Stimulated activated CD4-positive, alpha-beta T cell treated with anti-CD3 and anti-CD28 coated beads, Interleukin-15, amount 100 ng/mL, for 48 hours (primary cell): ENCODE measurements around the gene LRRC46.

Experiments
- DNase-seq, 2 donors: peaks; one replicate each; pipeline ENCODE4 v3.0.0-alpha.2; 2020; ENCODE audit warnings: low read depth in 2 of 2

LRRC46 gene

DNA sequence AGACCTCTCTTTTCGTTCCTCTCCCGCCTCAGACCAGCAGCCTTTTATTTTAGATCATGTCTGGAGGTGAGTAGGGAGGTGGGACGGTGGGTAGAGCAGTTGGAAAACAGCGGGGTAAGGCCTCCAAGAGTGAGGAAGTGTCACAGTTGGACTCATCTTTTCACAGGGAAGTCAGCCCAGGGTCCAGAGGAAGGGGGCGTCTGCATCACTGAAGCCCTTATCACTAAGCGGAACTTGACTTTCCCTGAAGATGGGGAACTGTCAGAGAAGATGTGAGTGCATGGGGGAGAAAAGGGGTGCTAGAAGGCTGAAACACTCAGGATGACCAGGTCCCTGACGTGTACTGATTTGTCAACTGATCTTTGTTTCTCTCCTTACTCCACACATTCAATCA is 461 bp downstream of the LRRC46 start:
- no peak for DNase-seq

GRCh38 chr17:47834756-47835155 is 3.3 kb downstream of the LRRC46 start:
- DNase-seq, result no peak

GRCh38 chr17:47836601-47837000 is 5.1 kb downstream of the LRRC46 start:
- DNase-seq, result no peak

GRCh38 chr17:47837401-47838039 is 6.0 kb downstream of the LRRC46 start:
- DNase-seq, result no peak

DNA sequence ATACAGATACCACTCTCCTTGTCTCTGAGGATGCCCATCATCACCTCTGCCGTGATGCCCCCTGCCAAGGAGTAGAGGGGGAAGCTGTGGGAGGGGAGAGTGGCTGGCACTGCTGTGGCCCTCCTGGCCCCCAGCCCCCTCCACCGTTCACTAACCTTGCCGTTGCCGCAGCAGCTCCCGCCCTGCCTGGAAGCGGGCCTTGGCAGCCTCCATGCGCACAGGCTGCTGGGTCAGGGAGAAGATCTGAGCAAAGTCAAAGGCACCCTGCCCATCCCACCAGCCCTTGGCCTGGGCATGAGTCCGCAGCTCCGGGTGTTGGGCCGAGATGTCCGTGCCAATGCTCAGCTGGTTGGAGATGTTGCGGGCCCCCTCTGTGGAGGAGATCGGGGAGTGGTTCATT is 7.2 kb downstream of the LRRC46 start:
- no peak for DNase-seq

- no peak for DNase-seq
Observed at GRCh38 chr17:47839071-47839470, 7.6 kb downstream of the LRRC46 start.

GRCh38 chr17:47840001-47840741 is 8.7 kb downstream of the LRRC46 start:
- no peak for DNase-seq

DNA sequence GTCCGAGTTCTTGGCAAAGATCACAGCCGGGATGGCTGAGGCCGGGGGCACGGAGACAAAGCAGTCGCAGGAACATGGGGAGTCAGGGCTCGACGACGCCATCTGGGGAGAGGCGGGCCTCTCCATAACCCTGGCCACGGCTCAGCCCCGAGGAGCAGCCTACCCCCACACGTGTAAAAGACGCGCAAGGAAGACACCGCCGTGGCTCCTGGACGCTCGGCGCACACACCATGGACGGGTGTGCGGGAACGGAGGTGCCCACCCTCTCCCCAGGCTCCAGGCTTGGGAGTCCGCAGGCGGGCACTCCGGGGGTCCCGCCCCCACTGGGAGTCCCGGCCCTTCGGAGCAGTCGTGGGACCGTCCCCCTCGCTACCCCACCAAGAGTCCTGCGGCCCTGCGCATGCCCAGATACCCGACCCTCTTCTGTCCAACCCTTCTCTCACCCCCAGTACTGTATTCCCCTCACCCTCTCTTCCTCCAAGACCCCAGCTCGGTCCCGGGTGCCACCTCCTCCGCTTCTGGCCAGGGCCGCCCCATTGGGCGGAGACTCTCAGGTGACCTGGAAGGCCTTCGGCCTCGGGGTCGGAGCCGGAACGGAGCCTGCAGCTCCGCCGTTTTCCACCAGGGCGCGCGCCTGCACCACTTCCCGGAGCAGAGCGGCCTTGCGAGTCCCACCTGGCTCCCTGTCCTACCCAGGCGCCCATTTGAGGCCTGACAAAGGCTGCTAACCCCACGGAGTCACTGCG is 9.4 kb downstream of the LRRC46 start, which contains the start of gene SCRN2:
SCRN2 (minus strand) TSS at position 532 of the 746 bp plus-strand sequence; CDS start at position 102, 430 bp downstream.
- peak; percentile 76 to 87 for DNase-seq

DNA sequence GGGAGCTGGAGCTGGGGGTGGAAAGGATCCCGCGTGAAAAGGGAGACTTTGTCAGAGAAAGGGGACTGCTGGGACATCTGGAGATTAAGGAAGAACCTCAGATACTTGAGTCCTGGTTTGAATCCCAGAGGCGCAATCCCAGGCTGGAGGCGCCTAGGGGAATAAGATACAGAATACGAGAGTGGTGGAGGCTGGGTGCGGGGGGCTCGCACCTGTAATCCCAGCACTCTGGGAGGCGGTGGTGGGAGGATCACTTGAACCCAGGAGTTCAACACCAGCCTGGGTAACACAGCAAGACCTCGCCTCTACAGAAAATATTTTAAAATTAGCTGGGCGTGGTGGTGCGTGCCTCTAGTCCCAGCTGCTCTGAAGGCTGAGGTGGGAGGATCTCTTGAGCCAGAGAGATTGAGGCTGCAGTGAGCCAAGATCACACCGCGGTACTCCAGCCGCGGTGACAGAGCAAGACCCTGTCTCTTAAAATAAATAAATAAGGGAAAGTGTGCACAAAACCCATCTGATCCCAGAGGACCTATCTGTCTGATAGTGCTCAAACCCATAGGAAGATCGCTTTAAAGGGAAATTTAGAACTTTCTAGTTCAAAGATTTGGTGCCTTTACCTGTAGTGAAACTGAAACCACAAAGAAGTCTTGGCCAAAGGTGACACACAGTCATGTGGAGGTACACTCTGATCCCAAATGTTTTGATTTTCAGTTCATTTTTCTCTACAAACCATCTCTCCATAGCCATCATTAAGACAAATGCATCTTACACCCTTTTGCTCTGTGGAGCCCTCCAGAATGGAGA is 10.2 kb downstream of the LRRC46 start:
- no peak for DNase-seq

DNA sequence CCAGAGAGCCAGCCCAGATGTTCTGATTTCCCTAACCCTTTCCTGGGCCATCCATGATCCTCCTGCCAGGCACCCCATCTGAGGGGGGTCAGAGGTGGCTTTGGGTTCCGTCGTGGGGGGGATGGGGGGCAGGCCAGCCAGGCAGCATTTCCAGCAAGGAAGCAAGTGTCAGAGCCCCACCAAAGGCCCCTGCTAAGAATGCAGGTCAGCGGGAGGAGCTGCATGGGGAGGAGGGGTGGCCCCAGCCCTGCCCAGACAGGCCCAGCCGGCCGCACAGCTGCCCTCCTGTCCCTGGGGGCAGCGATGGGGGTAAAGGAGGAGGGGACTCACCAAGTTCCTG is 11.9 kb downstream of the LRRC46 start:
- DNase-seq, result no peak

- DNase-seq, result no peak
Observed at GRCh38 chr17:47844227-47844626, 12.8 kb downstream of the LRRC46 start.

DNA sequence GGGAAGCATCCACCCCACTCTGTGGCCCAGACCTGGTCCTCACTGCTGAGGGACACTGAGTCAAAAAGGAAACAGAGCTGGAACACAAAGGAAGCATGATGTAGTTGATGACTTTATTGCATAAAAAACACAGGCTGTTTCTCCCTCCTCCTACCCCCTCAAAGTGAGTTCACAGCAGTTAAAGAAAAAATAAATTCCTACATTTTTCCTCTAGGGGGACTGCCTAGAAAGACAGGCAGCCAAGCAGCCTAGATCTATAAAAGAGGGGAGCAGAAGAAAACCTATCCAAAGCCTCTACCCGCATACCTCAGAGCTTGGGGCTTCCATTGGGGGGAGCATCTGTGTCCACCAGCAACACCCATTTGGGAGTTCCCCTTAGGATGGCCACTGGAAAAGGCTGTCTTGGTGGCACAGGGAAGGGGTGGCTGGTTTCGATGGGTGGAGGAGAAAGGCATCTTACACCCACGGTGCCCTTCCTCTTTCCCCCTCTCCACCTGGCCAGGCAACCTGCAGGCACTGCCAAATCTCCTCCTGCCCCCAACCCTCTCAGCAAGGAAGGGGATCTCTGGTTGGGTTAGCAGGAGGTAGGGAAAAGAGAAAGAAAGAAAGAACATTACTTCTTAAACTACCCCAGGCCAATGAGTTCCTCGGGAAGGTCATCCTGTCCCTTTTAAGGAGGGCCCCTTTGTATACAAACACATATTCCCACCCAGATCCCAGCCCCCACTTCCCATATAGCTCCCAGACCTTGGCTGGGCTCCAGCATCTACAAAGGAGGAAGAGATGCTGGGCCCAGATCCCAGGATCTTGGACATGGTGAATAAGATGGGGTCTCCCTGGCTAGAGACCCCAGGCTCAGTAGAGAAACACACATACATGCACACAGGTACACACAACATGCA is 13.6 kb downstream of the LRRC46 start:
- DNase-seq, result no peak

- DNase-seq, result no peak
Observed at GRCh38 chr17:47845716-47846075, 14.2 kb downstream of the LRRC46 start.

DNA sequence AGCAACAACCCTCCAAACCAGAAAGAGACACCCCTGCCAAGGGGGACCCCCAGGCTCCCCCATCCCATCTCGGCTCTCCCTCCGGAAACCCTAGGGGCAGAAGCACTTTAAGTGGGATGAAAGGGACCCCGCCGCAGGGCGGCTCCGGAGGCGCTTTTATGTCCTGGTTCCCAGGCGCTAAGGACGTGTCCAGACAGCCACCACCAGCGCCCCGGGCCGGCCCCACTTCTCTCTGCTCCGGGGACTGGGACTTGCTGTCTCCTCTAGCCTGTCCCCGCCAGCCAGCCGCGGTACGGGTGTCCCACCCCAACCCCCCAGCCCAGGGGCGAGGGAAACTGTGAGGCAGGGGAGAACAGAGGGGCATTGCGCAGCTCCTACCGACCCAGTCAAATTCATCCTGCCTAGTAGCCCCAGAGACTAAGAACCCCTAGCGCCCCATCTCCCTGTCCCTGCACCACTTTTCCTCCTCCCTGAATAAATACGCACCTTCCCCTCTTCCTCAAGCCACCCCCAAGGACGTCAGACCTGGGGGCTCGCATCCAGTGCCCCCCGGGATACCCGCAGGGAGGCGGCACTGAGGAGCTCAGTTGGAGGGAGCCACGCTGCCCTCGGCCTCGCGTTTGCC is 15.4 kb downstream of the LRRC46 start:
- no peak for DNase-seq

- peak in 1 of 2 donors; percentile 25 for DNase-seq
Observed at GRCh38 chr17:47847341-47848197, 16.1 kb downstream of the LRRC46 start.

GRCh38 chr17:47848198-47848513 is 16.7 kb downstream of the LRRC46 start:
- no peak for DNase-seq

GRCh38 chr17:47850373-47850691 is 18.9 kb downstream of the LRRC46 start:
- no peak for DNase-seq

DNA sequence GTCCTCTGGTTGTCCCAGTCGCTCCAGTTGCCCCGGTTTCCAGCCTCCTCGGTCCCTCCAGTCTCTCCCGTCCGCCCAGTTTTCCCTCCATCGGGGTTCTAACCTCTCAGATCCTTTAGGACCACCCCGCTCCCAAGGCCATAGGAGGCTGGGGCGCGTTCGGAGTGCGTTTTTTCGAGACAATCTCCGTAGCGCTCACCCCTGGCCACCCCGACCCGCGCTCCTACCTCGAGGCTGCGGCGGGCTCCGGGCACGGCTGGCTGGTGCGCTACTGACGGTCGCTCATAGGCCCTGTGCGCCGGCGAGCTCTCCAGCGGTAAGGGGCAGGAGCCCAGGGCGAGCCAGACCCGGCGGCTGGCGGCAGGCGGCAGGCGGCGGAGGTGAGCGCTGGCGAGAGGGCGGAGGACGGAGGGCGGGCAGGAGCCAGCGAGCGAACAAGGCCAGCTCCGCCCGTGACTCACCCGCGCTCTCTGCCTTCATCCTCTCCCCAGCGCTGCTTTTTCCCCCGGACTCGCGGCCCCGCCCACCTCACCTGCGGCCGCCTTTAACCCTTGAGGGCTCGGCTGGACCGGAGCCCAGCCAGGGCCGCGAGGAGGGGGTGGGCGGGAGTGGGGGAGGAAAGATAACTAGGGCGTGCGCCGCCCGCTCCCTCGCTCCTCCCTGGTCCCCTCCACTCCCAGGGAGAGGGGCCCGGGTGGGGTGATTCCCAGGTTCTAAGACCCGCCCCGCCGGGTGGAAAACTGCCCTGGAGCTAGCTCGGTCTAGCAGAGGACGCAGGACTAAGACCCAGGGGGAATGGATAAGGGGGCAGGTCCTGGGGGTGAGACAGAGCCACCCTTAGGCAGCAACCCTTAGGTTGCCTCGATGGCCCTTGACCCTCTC is 19.5 kb downstream of the LRRC46 start, which contains the start of gene SP6:
SP6 (minus strand) TSS at position 472 of the 882 bp plus-strand sequence. CDS start 2,734 bp downstream, outside the sequence.
- peak; percentile 30 to 57 for DNase-seq

DNA sequence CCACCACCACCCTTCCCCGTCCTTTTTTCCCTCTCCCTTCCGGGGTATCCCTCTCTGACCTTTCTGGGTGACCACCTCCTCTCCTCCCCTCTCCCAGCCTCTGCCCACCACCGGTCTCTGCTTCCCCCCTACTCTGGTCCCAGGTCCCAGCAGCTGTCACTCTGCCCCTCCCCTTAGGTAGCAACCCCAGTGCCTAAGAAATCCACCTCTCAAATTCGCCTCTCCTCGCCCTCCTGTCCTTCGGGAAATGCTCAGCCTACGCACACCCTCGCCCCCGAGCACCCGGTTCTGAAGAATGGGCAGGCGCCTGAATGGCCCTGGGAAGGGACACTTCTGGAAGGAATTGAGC is 20.3 kb downstream of the LRRC46 start:
- DNase-seq, result no peak
